HG03460 (cell line): Measurements from ENCODE around the gene TIPARP.
A peak's percentile ranks its signal among the peaks of the same experiment; 100 is the strongest.
"Not testable (repeated sequence)": the region's sequence is repeated elsewhere in the genome, so short reads cannot be mapped to it uniquely, and the experiment has no call there.

Experiments used
- ATAC-seq: cut with Tn5 transposase; IDR thresholded peaks from one replicate; pipeline ENCODE4 v1.9.1; 2021; ENCODE audit not compliant: unreplicated experiment

TIPARP gene

DNA sequence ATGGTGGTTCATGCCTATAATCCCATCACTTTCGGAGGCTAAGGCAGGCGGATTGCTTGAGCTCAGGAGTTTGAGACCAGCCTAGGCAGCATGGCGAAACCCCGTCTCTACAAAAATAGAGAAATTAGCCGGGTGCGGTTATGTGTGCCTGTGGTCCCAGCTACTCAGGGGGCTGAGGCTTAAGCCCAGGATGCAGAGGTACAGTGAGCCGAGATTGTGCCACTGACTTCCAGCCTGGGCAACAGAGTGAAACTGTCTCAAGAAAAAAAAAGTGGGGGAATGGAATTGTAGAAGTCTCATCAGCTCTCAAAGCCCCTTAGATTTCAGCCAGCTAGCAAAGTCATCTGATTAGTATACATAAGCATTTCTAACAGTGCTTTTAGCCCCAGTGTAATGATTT is 33.2 kb downstream of the TIPARP start:
- ATAC-seq: no peak

DNA sequence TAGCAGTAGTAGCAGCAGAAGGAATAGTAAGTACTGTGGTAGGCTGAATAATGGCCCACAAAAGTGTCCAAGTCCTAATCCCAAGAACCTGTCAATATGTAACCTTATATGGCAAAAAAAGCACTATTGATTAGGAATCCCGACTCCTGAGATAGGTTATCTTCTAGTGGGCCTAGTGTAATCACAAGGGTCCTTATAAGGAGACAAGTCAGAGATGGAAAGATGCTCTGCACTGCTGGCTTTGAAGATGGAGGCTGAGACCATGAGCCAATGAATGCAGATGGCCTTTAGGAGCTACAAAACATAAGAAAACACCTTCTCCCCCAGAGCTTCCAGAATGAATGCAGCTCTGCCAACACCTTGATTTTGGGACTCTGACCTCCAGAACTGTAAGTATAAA is 36.0 kb downstream of the TIPARP start:
- ATAC-seq: no peak

DNA sequence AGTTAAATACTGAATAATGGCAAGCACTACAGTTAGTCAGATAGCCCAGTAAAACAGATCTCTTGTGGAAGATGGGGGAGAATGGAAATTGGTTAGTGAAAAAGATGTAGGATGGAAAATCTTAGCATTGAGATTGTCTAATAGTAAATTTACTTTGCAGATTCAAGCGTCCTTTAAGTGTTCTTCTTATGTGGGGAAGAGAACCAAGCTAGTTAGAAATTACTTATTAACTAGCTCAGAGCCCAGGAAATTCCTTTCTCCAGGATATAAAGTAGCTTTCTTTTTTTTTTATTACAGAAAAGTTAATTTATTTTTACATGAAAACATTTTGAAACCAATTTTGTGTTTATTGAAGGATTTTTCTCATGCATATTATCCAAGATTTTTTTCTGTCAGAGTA is 36.7 kb downstream of the TIPARP start:
- no peak for ATAC-seq

DNA sequence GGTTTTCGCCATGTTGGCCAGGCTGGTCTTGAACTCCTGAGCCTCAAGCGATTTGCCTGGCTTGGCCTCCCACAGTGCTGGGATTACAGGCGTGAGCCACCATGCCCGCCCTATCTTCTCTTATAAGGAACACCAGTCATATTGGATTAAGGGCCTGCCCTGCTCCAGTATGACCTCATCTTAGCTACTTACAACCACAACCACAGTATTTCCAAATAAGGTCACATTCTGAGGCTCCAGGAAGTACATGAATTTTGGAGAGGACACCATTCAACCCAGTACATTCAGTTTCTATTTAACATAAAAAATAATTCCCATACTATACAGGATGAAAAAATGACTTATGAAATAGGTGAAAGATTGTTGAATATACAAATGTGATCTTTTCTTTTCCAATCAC is 37.6 kb downstream of the TIPARP start:
- ATAC-seq: peak; percentile 79

DNA sequence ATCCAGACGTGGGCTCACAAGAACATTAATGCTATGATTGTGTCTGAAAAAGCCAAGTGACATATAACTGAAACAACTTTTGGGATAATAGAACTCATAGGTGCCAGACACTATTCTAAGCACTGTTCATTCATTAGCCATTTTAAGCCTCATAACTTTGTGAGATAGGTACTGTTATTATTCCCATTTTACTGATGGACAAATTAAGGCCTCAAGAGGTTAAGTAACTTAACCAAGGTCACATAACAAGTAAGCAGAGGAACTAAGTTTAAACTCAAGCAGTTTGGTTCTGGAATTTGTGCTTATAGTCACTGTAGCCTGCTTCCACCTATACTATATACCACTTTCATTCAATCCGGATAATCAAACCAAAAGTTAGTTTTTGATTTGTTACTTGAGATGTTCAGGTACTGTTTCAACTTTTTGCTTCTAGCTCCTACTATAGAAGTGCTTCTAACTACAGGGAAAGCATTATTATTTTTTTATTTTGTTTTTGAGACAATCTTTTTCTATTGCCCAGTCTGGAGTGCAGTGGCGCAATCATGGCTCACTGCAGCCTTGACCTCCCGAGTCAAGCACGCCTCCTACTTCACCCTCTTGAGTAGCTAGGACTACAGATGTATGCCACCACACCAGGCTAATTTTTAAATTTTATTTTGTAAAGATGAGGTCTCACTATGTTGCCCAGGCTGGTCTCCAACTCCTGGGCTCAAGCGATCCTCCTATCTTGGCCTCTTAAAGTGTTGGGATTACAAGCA is 41.9 kb downstream of the TIPARP start:
- ATAC-seq: no peak

DNA sequence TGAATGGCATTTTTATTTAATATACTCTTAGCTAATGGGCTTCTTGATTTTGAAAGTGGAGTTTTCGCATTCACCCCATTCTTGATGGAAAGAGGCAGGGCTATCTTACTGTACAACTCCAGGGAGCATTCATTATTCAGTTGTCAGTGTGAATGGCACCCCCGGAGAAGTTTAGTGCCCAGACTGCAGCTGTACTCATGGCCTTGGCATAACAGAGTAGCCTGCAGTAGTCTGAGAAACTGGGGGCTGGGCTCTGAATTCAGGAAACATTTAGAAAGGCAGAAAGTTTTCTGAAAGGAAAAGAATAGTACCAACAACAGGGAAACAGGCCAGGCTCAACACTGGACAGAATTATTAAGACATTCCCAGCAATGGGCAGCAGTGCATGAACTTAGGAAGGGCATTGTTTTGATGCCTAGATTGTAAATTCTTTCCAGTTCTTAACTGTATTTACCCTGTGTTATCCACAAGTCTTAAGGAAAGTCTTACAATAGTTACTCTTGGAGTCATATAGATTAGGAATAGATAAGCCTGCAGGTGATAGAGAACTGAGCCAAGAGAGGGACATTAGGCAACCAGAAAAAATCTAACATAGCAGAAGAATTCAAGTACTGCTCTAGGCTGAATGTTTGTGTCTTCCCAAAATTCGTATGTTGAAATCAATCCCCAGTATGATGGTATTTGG is 44.4 kb downstream of the TIPARP start:
- no peak for ATAC-seq

DNA sequence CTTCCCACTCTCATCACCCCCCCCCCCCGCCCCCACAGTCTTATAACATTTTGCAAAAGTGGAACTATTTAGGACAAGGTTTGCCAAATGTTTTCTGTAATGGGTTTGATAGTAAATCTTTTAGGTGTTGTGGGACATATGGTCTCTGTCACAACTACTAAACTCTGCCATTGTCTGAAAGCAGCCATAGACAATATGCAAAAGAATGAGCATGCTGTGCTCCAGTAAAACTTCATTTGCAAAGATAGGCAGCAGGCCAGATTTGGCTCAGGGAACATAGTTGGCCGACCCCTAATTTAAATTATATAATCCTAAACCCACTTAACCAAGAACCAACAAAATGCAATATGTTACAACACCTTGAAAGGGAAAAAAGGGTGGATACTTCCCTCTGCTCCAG is 46.4 kb downstream of the TIPARP start:
- ATAC-seq: no peak

DNA sequence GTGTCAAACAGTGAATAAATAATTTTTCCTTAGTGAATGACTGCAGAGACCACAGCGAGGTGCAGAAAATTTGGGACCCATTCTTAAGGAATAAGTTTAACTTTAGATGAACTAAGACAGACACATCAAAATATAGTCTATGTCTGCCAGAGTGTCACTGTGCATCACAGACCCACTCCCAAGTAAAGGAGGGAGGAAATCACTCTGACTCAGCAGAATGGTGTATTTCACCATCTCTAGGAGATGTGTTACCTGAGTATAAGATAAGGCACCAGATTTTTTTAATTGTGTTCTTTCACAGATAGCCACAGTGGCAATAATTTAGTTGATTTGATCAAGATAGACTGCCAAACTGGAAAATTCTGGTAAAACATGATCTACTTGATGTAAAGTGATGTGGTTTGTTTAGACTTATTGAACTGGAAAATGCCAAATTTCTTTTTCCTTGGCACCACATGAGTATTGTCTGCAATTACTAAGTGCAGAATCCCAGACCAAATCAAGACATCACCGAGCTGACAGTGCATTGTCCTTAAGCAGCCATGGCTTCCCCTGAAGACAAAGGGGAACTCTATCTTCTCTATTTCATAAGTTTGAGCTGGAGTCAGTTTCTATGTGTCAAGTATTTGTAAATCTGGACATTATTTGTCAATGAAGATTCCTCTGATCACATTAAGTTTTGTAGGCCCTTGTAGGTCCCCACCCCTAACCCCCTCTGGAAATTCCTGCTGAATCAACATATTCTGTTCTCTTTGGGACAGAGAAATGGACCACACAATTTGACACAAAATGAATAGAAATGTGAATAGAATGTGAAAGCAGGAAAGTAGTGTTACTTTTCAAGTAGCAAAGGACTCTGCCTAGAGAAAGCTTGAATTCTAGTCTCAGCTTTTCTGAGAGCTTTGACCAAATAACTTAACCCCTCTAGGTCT is 47.6 kb downstream of the TIPARP start:
- no peak for ATAC-seq

DNA sequence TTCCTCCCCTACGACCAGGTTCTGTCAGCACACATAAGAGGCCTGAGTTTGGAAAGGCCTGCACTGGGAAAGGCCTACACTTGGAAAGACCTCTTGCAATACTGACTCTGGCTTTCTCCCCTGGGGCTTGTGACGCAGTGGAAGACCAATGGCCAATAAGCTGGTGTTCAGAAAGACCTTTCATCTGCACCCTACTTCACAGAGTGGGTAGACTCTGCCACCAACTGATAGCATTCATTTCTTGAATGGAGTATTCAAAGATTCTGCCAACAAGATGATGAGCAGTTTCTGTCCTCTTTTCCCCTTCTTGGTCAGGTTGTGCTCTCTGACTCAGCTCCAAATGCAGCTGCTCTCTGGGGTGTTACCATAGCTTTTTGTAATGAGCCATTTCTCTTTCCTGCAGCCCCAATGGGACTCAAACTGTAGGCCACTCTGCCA is 48.8 kb downstream of the TIPARP start:
- no peak for ATAC-seq

DNA sequence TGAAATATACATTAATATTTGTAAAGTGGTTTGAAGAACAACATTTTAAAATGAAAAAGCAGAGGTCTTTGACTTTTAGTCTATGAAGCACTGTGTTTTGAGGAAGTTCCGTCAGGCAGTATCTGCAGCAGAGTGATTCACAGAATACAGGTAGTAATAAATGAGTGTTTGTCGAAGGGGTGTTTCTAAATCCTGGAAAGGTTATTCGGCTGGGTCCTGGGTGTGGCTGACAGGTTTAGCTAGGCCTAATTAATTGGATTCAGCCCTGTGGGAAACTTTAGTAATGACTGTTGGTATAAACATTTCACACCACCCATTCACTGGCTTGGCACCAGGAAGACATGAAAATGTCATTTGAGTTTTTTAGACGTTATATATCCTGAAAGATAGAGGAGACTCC is 51.3 kb downstream of the TIPARP start:
- ATAC-seq: no peak

DNA sequence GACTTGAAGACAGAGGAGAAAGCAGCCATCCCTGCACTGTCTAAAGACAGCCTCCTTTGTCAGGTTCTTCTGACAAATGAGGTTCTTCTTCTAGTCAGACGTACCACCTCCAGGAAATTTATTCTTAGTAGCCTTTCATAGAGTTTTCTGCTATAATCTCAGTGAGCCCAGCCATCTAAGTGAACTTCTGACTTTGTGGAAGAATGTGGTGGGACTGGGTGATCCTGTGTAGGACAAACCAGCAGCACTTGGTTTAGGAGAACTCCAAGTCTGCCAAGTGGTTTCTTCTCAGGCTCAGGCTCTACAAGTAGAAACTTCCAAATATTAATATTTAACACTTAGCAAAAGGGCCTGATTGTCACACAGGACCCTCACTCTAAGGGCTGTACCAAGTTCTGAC is 52.1 kb downstream of the TIPARP start:
- ATAC-seq: no peak

DNA sequence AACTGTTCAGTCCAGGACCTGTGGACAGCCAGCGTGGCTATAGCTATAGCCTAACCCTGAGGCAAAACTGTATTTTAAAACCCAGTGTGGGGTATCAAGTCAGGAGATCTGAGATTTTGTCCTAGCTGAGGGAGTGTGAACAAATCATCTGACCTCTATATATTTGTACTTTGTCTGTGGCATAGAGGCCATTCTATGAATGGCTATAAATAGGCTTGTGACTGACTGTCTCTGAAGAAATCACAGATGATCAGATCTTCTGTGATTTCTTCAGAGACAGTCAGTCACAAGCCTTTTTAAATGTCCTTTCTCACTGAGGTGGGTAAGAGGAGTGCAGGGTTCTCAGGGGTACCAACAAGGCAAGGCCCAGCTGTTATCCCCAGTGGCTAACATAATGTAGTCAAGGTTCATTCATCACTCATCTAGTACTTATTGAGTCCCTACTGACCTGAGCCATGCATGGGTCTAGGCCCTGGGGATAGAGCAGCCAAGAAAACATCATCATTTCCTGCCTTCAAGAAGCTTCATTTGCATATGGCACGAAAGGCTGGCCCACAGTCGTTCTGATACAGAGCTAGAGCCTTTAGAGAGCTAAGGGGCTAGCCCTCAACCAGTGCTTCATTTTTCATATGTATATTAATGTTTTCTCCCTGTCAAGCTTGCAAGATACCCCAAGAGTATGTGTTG is 53.3 kb downstream of the TIPARP start:
- ATAC-seq: peak; percentile 82

DNA sequence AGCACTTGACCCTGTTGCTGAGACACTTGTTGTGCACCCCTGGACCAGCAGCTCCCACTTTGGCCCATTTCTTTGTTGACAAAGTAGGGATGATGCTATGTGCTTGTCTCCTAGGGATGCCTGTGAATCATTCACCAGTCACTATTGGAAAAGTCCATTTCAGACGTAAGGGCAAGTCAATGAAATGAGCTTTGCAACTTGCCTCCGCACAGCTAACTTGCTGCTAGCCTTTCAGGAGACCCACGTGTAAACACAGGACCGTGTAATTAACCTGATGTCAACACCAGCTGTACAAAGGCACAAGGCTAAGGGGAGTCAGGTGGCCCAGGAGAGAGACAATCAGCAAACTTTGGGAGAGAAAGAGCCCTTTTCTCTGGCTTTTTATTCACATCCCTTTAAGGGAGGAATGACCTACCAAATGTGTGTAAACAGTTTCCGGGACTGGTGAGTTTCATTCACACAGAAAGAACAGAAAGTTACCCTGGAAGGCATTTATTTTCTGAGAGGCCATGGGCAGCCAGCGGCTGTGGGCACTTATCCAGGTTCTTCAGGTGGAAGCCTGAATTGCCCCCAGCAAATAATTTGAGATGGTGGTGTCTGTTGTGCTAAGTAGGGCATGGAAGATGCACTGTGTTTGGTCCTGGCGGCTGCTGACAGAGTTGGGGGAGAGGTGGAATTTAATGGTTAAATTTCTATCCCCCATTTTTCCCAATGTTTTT is 54.0 kb downstream of the TIPARP start:
- ATAC-seq: no peak

DNA sequence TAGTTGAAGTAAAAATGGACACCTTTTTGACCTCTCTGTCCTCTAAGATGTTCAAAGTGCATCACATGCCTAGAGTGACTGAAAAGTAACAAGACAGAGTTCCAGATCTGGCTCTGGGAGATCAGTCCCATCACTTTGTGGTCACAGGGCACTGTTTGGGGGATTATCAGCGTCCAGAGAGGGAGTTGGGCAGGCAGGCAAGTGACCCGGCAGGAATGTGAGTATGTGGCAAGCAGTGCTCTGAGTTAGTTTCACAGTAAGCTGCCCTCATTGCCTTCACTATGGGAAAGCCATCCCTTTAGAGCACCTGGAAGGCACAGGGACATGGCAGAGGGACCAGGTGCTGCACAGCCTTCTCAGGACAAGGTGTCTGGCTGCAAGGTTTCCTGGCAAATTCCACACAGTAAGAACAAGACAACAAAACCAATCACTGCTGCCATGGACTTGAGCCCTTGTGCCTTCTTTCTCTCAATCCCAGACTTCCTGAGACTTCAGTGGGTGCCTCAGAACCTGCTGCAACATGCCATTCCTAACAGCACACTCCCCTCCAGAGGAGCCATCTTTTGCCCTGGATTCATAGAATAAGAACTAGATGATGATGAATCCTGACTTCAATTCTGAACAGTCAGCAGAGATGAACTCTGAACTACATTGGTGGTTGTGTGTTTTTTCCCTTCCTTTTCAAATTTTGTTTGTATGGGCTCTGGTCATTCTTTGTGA is 55.2 kb downstream of the TIPARP start:
- no peak for ATAC-seq

DNA sequence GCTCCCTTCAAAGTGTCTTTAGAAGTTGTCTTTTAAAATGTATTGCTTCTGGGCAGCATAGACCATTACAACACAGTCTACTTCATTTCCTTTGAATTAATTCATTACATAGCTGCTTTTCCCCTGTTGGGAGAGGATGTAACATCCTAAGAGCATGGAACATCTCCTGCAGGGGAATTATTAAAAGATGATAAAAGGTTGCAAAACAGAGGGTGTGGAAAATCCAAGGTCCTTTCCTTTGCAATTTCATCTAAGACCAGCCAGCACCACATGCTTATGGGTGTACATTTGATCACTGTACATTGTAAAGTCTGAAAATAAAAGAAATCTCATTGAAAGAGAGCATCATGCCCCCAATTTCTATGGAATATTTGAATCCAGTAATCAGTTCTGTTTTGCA is 57.4 kb downstream of the TIPARP start:
- no peak for ATAC-seq

DNA sequence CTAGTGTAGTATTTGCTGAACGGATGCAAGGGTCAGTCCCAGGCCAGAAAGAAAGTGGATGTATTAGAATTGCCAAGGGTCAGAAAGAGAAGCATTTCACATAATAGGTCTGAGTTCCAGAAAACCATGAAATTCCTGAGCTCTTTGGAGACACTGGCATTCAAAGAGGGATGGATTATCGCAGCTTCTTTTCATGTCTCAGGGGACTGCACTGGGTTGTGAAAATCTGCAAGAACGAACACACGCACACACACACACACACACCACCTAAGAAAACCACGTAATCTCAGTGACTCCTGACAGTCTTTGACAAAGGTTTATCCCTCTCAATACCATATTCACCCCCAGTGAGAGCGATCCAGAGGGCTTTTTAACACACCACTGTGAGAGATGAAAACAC is 57.9 kb downstream of the TIPARP start:
- no peak for ATAC-seq

DNA sequence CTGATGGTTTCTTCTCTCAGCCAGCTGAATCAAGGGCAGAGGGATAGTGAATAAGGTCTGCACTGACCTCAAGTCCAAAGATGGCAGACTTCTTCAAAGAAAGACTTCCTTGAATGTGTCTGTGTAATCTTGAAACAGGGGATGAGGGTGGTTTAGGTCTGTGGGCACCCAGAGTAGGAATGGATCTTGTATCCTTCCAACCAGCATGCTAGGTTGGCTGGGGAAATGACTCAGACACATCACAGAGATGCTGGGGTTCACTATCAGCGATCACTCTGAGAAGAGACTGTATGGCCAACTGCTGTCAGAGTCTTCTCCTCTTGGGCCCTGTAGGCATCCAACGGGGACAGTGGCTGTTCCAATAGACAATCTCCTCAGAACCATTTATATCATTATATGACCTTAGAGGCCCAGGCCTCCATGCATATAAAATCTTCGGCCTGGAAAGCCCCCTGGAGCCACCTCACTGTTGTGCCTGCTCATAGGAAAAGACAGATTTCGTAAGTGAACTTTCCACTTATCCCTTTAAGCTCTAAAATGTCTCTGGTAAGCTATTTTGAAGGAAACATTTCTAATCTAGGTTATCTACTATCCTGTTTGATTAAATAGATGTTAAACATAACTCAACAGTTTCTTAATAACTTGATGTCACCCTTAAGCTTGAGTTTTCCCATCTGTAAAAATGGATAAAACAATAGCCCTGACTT is 58.5 kb downstream of the TIPARP start:
- ATAC-seq: no peak

DNA sequence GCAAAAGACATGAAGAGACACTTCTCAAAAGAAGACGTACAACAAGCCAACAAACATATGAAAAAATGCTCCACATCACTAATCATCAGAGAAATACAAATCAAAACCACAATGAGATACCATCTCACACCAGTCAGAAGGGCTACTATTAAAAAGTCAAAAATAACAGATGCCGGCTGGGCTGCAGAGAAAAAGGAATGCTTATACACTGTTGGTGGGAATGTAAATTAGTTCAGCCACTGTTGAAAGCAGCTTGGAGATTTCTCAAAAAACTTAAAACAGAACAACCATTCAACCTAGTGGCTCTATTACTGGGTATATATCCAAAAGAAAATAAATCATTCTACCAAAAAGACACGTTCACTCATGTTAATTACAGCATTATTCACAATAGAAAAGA is 60.3 kb downstream of the TIPARP start:
- not testable (repeated sequence) for ATAC-seq

DNA sequence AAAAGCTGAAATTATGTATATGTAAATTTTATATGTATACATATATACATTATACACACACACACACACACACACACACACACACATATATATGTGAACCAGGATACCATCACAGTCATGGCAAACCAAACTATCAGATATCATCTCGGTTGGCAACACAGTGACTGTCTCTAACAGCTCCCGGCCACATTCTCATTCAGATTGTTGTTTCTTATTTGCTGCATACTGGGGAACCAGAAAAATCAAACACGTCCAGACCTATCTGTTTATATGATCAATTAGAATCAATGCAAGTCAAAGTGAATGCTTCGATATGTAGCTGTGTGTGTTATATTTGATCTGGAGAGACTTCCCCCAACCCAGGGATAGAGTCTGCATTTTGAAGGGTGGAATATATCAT is 61.1 kb downstream of the TIPARP start:
- ATAC-seq: no peak
